GM23248 (cell line): ENCODE measurements around the gene MAP4K2.

Source experiments
- EZH2 ChIP-seq: fragments of 200-600 bp; sonication (generic); IDR thresholded peaks from 2 replicates; pipeline ENCODE4 v1.6.1; 2018; ENCODE audit warnings: antibody characterized with exemption, mild to moderate bottlenecking; ENCODE audit not compliant: insufficient read depth, poor library complexity, severe bottlenecking
- EZH2phosphoT487 ChIP-seq: fragments of 200-600 bp; sonication (generic); IDR thresholded peaks from 2 replicates; pipeline ENCODE4 v1.6.1; 2018; ENCODE audit warnings: antibody characterized with exemption, moderate library complexity, mild to moderate bottlenecking, low read depth; ENCODE audit not compliant: insufficient read depth

GRCh38 chr11:64796757-64797541 lies 6.1 kb downstream of the MAP4K2 start:
- TF ChIP-seq EZH2 (no peak), EZH2phosphoT487 (no peak)
